C1 segment of cervical spinal cord (tissue), 14 donors: Measurements from ENCODE around the gene MAPT.
A peak's percentile ranks its signal among the peaks of the same experiment; 100 is the strongest.
"Not testable (repeated sequence)": the region's sequence is repeated elsewhere in the genome, so short reads cannot be mapped to it uniquely, and the experiment has no call there.

Source experiments
- DNase-seq, 14 donors: peaks; one replicate each; lab custom pipeline; 2025; lab: John Stamatoyannopoulos, UW

MAPT gene

GRCh38 chr17:45861165-45861564, 33.2 kb upstream of the MAPT start:
- DNase-seq: peak in 2 of 14 donors; percentile 26 to 89

- DNase-seq: not testable (repeated sequence)
Observed at GRCh38 chr17:45862127-45862526, 32.2 kb upstream of the MAPT start.

GRCh38 chr17:45863857-45864654, 30.3 kb upstream of the MAPT start:
- no peak for DNase-seq

- DNase-seq: peak in 9 of 14 donors; percentile 16 to 61 (median 47)
Observed at GRCh38 chr17:45867171-45867570, 27.2 kb upstream of the MAPT start.

GRCh38 chr17:45867702-45868101, 26.7 kb upstream of the MAPT start:
- peak in 2 of 14 donors; percentile 13 to 46 for DNase-seq

- DNase-seq: no peak
Observed at GRCh38 chr17:45868276-45868675, 26.1 kb upstream of the MAPT start.

GRCh38 chr17:45869676-45870341, 24.5 kb upstream of the MAPT start:
- no peak for DNase-seq

- no peak for DNase-seq
Observed at GRCh38 chr17:45870342-45870974, 23.9 kb upstream of the MAPT start.

GRCh38 chr17:45871718-45872117, 22.6 kb upstream of the MAPT start:
- DNase-seq: no peak

- no peak for DNase-seq
Observed at GRCh38 chr17:45873728-45874127, 20.6 kb upstream of the MAPT start.

- DNase-seq: no peak
Observed at GRCh38 chr17:45874151-45874550, 20.2 kb upstream of the MAPT start.

GRCh38 chr17:45876539-45876938, 17.8 kb upstream of the MAPT start:
- no peak for DNase-seq

- DNase-seq: no peak
Observed at GRCh38 chr17:45877467-45877866, 16.9 kb upstream of the MAPT start.

- peak in 1 of 14 donors; percentile 83 for DNase-seq
Observed at GRCh38 chr17:45883063-45883462, 11.3 kb upstream of the MAPT start.

- DNase-seq: no peak
Observed at GRCh38 chr17:45886852-45887251, 7.5 kb upstream of the MAPT start.

GRCh38 chr17:45888392-45888791, 6.0 kb upstream of the MAPT start:
- DNase-seq: no peak

GRCh38 chr17:45889579-45889978, 4.8 kb upstream of the MAPT start:
- DNase-seq: no peak

GRCh38 chr17:45893725-45894021, 681 bp upstream of the MAPT start:
- DNase-seq: no peak

GRCh38 chr17:45895304-45895968, 1.1 kb downstream of the MAPT start:
- peak in 11 of 14 donors; percentile 27 to 77 (median 55) for DNase-seq

- DNase-seq: peak in 5 of 14 donors; percentile 47 to 69 (median 62)
Observed at GRCh38 chr17:45895969-45896785, 1.8 kb downstream of the MAPT start.
